Measurements from ENCODE around the gene LYPD6B. TPM values are rescaled to one million over a fixed set of nuclear protein-coding genes. Genes with fewer than 3 reads are reported as not detected.

The LYPD6B gene
- polyA plus RNA-seq, 1 of the 3 experiments (the other 2 are of a cell fraction), result 18.2 TPM

DNA sequence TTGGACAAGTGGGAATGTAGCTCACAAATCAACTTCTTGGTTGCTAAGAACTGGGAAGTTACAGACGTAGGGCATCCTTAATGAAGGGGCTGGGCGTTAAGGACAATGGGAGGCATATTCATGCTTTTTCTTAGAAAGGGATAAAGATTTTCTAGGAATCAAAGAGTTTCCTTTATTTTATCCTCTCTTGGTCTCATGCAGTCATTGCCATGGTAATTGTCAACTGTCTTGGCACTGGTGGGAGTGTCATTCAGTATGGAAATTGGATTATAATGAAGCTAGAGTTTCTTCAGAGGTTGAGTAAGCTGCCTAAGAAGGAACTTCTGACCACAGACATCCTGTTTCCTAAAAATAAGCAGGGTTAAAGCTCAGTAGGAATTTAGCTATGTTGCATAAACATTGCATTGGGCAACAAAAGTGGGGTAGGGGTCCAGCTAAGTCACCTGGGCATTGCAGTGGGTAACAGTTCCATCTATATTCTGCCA is 114.0 kb downstream of the LYPD6B start (continued):
- TF ChIP-seq, protein P1, sequence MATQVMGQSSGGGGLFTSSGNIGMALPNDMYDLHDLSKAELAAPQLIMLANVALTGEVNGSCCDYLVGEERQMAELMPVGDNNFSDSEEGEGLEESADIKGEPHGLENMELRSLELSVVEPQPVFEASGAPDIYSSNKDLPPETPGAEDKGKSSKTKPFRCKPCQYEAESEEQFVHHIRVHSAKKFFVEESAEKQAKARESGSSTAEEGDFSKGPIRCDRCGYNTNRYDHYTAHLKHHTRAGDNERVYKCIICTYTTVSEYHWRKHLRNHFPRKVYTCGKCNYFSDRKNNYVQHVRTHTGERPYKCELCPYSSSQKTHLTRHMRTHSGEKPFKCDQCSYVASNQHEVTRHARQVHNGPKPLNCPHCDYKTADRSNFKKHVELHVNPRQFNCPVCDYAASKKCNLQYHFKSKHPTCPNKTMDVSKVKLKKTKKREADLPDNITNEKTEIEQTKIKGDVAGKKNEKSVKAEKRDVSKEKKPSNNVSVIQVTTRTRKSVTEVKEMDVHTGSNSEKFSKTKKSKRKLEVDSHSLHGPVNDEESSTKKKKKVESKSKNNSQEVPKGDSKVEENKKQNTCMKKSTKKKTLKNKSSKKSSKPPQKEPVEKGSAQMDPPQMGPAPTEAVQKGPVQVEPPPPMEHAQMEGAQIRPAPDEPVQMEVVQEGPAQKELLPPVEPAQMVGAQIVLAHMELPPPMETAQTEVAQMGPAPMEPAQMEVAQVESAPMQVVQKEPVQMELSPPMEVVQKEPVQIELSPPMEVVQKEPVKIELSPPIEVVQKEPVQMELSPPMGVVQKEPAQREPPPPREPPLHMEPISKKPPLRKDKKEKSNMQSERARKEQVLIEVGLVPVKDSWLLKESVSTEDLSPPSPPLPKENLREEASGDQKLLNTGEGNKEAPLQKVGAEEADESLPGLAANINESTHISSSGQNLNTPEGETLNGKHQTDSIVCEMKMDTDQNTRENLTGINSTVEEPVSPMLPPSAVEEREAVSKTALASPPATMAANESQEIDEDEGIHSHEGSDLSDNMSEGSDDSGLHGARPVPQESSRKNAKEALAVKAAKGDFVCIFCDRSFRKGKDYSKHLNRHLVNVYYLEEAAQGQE (IDR thresholded peaks at IDR 0.05; ENCODE audit: low read depth, low read length), result no peak
- TF ChIP-seq TAF1 (IDR thresholded peaks at IDR 0.05; ENCODE audit: borderline replicate concordance, low read depth, low read length) (no peak), GATA2 (CRISPR knock-in tag; IDR thresholded peaks at IDR 0.05) (no peak), FOXJ3 (CRISPR knock-in tag; IDR thresholded peaks at IDR 0.05) (no peak), RFX5 (IDR thresholded peaks at IDR 0.05; ENCODE audit: low read length) (no peak), YY1 (IDR thresholded peaks at IDR 0.05; ENCODE audit: low read depth) (no peak), NFIC (IDR thresholded peaks at IDR 0.05; ENCODE audit: borderline replicate concordance) (no peak), JUND (IDR thresholded peaks at IDR 0.05) (no peak), EP300 (IDR thresholded peaks at IDR 0.05; ENCODE audit: borderline replicate concordance in 1 of 2, low read depth in 1 of 2, low read length in 1 of 2) (no peak)
- TF ChIP-seq, protein P2, sequence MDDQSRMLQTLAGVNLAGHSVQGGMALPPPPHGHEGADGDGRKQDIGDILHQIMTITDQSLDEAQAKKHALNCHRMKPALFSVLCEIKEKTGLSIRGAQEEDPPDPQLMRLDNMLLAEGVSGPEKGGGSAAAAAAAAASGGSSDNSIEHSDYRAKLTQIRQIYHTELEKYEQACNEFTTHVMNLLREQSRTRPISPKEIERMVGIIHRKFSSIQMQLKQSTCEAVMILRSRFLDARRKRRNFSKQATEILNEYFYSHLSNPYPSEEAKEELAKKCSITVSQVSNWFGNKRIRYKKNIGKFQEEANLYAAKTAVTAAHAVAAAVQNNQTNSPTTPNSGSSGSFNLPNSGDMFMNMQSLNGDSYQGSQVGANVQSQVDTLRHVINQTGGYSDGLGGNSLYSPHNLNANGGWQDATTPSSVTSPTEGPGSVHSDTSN (IDR thresholded peaks at IDR 0.05), result no peak
- TF ChIP-seq, protein P3, sequence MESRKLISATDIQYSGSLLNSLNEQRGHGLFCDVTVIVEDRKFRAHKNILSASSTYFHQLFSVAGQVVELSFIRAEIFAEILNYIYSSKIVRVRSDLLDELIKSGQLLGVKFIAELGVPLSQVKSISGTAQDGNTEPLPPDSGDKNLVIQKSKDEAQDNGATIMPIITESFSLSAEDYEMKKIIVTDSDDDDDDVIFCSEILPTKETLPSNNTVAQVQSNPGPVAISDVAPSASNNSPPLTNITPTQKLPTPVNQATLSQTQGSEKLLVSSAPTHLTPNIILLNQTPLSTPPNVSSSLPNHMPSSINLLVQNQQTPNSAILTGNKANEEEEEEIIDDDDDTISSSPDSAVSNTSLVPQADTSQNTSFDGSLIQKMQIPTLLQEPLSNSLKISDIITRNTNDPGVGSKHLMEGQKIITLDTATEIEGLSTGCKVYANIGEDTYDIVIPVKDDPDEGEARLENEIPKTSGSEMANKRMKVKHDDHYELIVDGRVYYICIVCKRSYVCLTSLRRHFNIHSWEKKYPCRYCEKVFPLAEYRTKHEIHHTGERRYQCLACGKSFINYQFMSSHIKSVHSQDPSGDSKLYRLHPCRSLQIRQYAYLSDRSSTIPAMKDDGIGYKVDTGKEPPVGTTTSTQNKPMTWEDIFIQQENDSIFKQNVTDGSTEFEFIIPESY (IDR thresholded peaks at IDR 0.05; ENCODE audit: borderline replicate concordance, low read depth), result no peak

DNA sequence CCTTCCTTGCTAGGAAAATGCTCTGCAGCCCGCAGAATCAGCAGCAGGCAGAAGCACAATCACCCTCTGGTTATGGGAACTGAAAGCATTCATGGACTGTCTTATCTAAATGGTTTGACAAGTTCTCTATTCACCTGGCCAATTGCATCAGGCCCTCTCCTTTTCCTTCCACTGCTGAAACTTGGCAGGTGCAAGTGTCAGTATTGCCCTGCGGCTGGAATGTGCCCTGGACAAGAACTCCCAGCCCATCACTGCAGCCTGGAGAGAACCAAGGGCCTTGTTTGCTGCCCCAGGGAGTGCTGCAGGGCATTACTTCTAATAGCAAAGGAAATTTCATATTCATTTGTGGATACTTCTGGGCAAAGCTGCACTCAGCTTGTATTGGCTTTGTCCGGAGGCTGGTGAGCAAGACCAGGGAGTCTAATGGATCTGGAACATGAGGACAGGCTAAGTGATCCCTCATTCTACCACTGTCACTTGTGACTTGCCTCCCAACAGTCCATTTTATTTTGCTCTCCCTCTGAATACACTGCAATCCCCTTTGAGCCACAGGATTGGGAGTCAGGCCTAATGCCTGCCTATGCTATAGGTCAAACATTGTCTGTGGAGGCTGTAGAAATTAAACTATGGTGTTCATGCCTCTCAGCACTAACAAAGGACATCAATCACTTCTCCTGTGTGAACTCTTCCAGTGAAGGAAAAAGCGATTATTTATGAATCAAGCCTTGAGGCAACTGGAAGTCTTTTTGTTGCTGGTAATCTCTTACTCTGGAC is 116.9 kb downstream of the LYPD6B start:
- CTCF ChIA-PET, result interaction anchor here (1.2 kb wide), 1 partner anchor 43 kb away, joined by 3 read pairs; no protein-coding TSS in a partner anchor
- Histone ChIP-seq H3K36me3 (replicated peaks in 1 of 2; ENCODE audit: control insufficient read depth in 1 of 2, insufficient read depth in 2 of 2, low read length in 1 of 2) (no peaks in the 10 kb centered on the region), H3K27ac (ENCODE audit: low read depth in 2 of 2, low read length in 1 of 2) (no peak overlapping the region), H2AFZ (ENCODE audit: low read depth) (no peak overlapping the region), H3K9ac (no peak overlapping the region), H3K9me2 (0 out of 2 replicates have a peak, but pooled peaks cover 3% of the 10 kb centered on the region), H3K4me2 (no peak overlapping the region), H3K27me3 (ENCODE audit: insufficient read depth) (no peaks in the 10 kb centered on the region), H4K20me1 (ENCODE audit: insufficient read depth) (no peaks in the 10 kb centered on the region), H3F3A (replicated peaks; ENCODE audit: insufficient read depth) (no peaks in the 10 kb centered on the region), H3K9me3 (no peaks in the 10 kb centered on the region), H3K4me1 (ENCODE audit: control insufficient read depth in 1 of 2, insufficient read depth in 2 of 2, low read depth in 1 of 2, low read length in 1 of 2) (no peaks in the 10 kb centered on the region; a peak in 1 of 4 replicates), H3K79me2 (ENCODE audit: insufficient read depth) (no peaks in the 10 kb centered on the region), H3K4me3 (ENCODE audit: low read depth in 2 of 2, low read length in 1 of 2) (no peak overlapping the region)
- no peak for DNase-seq
- WGBS (ENCODE audit: low lambda C conversion rate), result 80% methylated on average over 4 of the region's 4 CpGs
- TF ChIP-seq, protein P2 (IDR thresholded peaks at IDR 0.05), result no peak
- TF ChIP-seq FOXM1 (IDR thresholded peaks at IDR 0.05; ENCODE audit: low read depth) (no peak), TAF1 (IDR thresholded peaks at IDR 0.05; ENCODE audit: borderline replicate concordance, low read depth, low read length) (no peak), RXRA (IDR thresholded peaks at IDR 0.05; ENCODE audit: borderline replicate concordance, low read depth) (no peak), GATA2 (CRISPR knock-in tag; IDR thresholded peaks at IDR 0.05) (no peak), TEAD4 (IDR thresholded peaks at IDR 0.05; ENCODE audit: borderline replicate concordance, insufficient read depth) (no peak)
- TF ChIP-seq, protein P3 (IDR thresholded peaks at IDR 0.05; ENCODE audit: borderline replicate concordance, low read depth), result no peak
- POLR2A ChIA-PET, result no interaction called here

Measured in SK-N-SH (cell line).